WTC11 (cell line): ENCODE results near the gene LAMP1. TPM values are rescaled to one million over a fixed set of nuclear protein-coding genes. Genes with fewer than 3 reads are reported as not detected.

Experiments
- ATAC-seq: fragments of 200-7000 bp; cut with Tn5 transposase; 2 replicates; pipeline ENCODE4 v1.10.0; 2021; ENCODE audit warnings: mild to moderate bottlenecking, moderate library complexity
- CTCF ChIA-PET: fragments of 300-600 bp; sonication (Branson Sonifier 250); formaldehyde crosslinking; loops from one replicate; lab custom pipeline; 2021; ENCODE audit warnings: antibody characterized with exemption; lab: Charles Lee
- POLR2A ChIA-PET: fragments of 350-600 bp; sonication (Branson Sonifier 250); formaldehyde crosslinking; loops from one replicate; lab custom pipeline; 2021; ENCODE audit warnings: antibody characterized with exemption; lab: Charles Lee
- DNase-seq: peaks from one replicate; pipeline ENCODE4 v3.0.0; 2021; ENCODE audit warnings: low spot score
- H3K27ac Mint-ChIP-seq: 2 replicates; pipeline ENCODE4 v1.8.0; 2021; ENCODE audit warnings: mixed read lengths
- H3K27me3 Mint-ChIP-seq: 2 replicates; pipeline ENCODE4 v1.8.0; 2021; ENCODE audit warnings: low read depth, mild to moderate bottlenecking, moderate library complexity, mixed read lengths
- H3K36me3 Mint-ChIP-seq: 2 replicates; pipeline ENCODE4 v1.8.0; 2021; ENCODE audit warnings: mixed read lengths
- H3K4me1 Mint-ChIP-seq: 2 replicates; pipeline ENCODE4 v1.8.0; 2022; ENCODE audit warnings: mixed read lengths
- H3K4me3 Mint-ChIP-seq: 2 replicates; pipeline ENCODE4 v1.8.0; 2021; ENCODE audit warnings: mild to moderate bottlenecking, moderate library complexity, mixed read lengths
- H3K9me3 Mint-ChIP-seq: 2 replicates; pipeline ENCODE4 v1.8.0; 2021; ENCODE audit warnings: mixed read lengths
- FOXJ3 ChIP-seq: sonication (generic); formaldehyde crosslinking; IDR thresholded peaks from 2 replicates; pipeline ENCODE4 v1.9.0; 2021; ENCODE audit warnings: missing genetic modification reagents, mild to moderate bottlenecking, borderline replicate concordance
- HMGA2 ChIP-seq: fragments of 250-450 bp; sonication (Bioruptor Pico); IDR thresholded peaks from 2 replicates; pipeline ENCODE4 v1.4.0; 2021; ENCODE audit warnings: mild to moderate bottlenecking, moderate library complexity
- IRF2 ChIP-seq: sonication (generic); formaldehyde crosslinking; IDR thresholded peaks from 2 replicates; pipeline ENCODE4 v1.8.0; 2022; ENCODE audit warnings: low read depth, missing genetic modification reagents, borderline replicate concordance
- KAT7 ChIP-seq: sonication (generic); formaldehyde crosslinking; IDR thresholded peaks from 2 replicates; pipeline ENCODE4 v1.8.1; 2023; ENCODE audit warnings: missing genetic modification reagents, mild to moderate bottlenecking, borderline replicate concordance
- NR1H2 ChIP-seq: sonication (generic); formaldehyde crosslinking; IDR thresholded peaks from 2 replicates; pipeline ENCODE4 v1.9.0; 2021; ENCODE audit warnings: mild to moderate bottlenecking, moderate library complexity, missing genetic modification reagents
- NR2C2 ChIP-seq: sonication (generic); formaldehyde crosslinking; IDR thresholded peaks from 2 replicates; pipeline ENCODE4 v1.8.0; 2022; ENCODE audit warnings: mild to moderate bottlenecking, missing genetic modification reagents
- OVOL2 ChIP-seq: fragments of 250-450 bp; sonication (Bioruptor Pico); IDR thresholded peaks from 2 replicates; pipeline ENCODE4 v1.9.0; 2021; ENCODE audit warnings: mild to moderate bottlenecking, borderline replicate concordance
- RELA ChIP-seq: sonication (generic); formaldehyde crosslinking; IDR thresholded peaks from 2 replicates; pipeline ENCODE4 v1.8.1; 2022; ENCODE audit warnings: missing genetic modification reagents, mild to moderate bottlenecking, borderline replicate concordance
- RORB ChIP-seq: fragments of 250-450 bp; sonication (Bioruptor Pico); IDR thresholded peaks from 2 replicates; pipeline ENCODE4 v1.9.0; 2021; ENCODE audit warnings: mild to moderate bottlenecking
- SP1 ChIP-seq: sonication (generic); formaldehyde crosslinking; conservative IDR thresholded peaks from 2 replicates; pipeline ENCODE4 v1.8.1; 2022; ENCODE audit warnings: missing genetic modification reagents
- TCF7 ChIP-seq: sonication (generic); formaldehyde crosslinking; IDR thresholded peaks from 2 replicates; pipeline ENCODE4 v1.8.0; 2022; ENCODE audit warnings: mild to moderate bottlenecking, low read depth, missing genetic modification reagents, moderate library complexity
- ZNF121 ChIP-seq: sonication (generic); formaldehyde crosslinking; IDR thresholded peaks from 2 replicates; pipeline ENCODE4 v1.8.0; 2023; ENCODE audit warnings: missing genetic modification reagents
- ZNF138 ChIP-seq: sonication (generic); formaldehyde crosslinking; conservative IDR thresholded peaks from 2 replicates; pipeline ENCODE4 v1.8.1; 2022; ENCODE audit warnings: mild to moderate bottlenecking, moderate library complexity, missing genetic modification reagents
- ZNF232 ChIP-seq: sonication (generic); formaldehyde crosslinking; IDR thresholded peaks from 2 replicates; pipeline ENCODE4 v1.8.0; 2022; ENCODE audit warnings: mild to moderate bottlenecking, missing genetic modification reagents
- ZNF317 ChIP-seq: sonication (generic); formaldehyde crosslinking; IDR thresholded peaks from 2 replicates; pipeline ENCODE4 v1.8.1; 2023; ENCODE audit warnings: low read depth, mild to moderate bottlenecking, moderate library complexity, missing genetic modification reagents, borderline replicate concordance
- ZNF423 ChIP-seq: fragments of 250-450 bp; sonication (Bioruptor Pico); IDR thresholded peaks from 2 replicates; pipeline ENCODE4 v2.1.2; 2022; ENCODE audit warnings: mild to moderate bottlenecking, moderate library complexity
- ZNF671 ChIP-seq: fragments of 250-450 bp; sonication (Bioruptor Pico); IDR thresholded peaks from 2 replicates; pipeline ENCODE4 v1.8.0; 2021; ENCODE audit warnings: mild to moderate bottlenecking
- total RNA-seq: library from RNA; stranded (reverse); gene quantifications from 3 replicates; pipeline ENCODE4 v1.2.3, GENCODE V29; 2021
- TF ChIP-seq, protein P1 (sequence below): sonication (generic); formaldehyde crosslinking; IDR thresholded peaks from 2 replicates; pipeline ENCODE4 v1.8.1; 2022; ENCODE audit warnings: mild to moderate bottlenecking, moderate library complexity, missing genetic modification reagents
- TF ChIP-seq, protein P2 (sequence below): sonication (generic); formaldehyde crosslinking; IDR thresholded peaks from 2 replicates; pipeline ENCODE4 v1.8.1; 2023; ENCODE audit warnings: mild to moderate bottlenecking, missing genetic modification reagents
- TF ChIP-seq, protein P3 (sequence below): sonication (generic); formaldehyde crosslinking; IDR thresholded peaks from 2 replicates; pipeline ENCODE4 v1.8.1; 2023; ENCODE audit warnings: mild to moderate bottlenecking, missing genetic modification reagents, borderline replicate concordance
- TF ChIP-seq, protein P4 (sequence below): sonication (generic); formaldehyde crosslinking; IDR thresholded peaks from 2 replicates; pipeline ENCODE4 v1.8.0; 2023; ENCODE audit warnings: missing genetic modification reagents
- TF ChIP-seq, protein P5 (sequence below): sonication (generic); formaldehyde crosslinking; IDR thresholded peaks from 2 replicates; pipeline ENCODE4 v1.8.1; 2023; ENCODE audit warnings: mild to moderate bottlenecking, missing genetic modification reagents, moderate library complexity
- TF ChIP-seq, protein P6 (sequence below): fragments of 250-450 bp; sonication (Bioruptor Pico); IDR thresholded peaks from 2 replicates; pipeline ENCODE4 v1.8.0; 2021; ENCODE audit warnings: mild to moderate bottlenecking
- TF ChIP-seq, protein P7 (sequence below): fragments of 250-450 bp; sonication (Bioruptor Pico); IDR thresholded peaks from 2 replicates; pipeline ENCODE4 v1.9.0; 2021; ENCODE audit warnings: mild to moderate bottlenecking

Gene LAMP1
- total RNA-seq, 1 experiment from 2014 or later, result 150 TPM

DNA sequence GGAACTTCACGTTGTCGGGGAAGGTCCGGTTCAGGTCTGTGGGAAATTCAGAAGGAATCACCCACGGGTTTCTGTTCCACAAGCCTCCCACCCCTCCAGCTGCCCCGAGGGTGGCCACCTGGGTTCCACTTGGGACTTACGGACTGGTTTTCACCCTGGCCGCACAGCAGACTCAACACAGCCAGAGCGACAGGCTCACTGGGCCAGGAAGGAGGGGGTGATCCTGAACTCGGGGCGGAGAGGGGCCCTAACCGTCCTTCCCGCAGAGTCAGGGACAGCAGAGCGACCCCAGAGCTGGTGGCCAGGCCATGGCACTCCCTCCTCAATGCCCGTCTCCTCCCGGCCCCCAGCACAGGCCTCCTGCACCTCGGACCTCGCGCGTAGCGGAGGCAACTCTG is 53.9 kb downstream of the LAMP1 start:
- Mint-ChIP-seq H3K27ac (no peak overlapping the region), H3K36me3 (peaks cover 56% of the 10 kb centered on the region), H3K4me3 (no peak overlapping the region), H3K27me3 (no peaks in the 10 kb centered on the region)
- ATAC-seq, result no peak
- CTCF ChIA-PET, result no interaction called here
- TF ChIP-seq SP1 (CRISPR knock-in tag) (no peak), ZNF423 (no peak), TCF7 (CRISPR knock-in tag) (no peak), RORB (no peak), RELA (CRISPR knock-in tag) (no peak), IRF2 (CRISPR knock-in tag) (no peak), ZNF671 (no peak), ZNF138 (CRISPR knock-in tag) (no peak), ZNF317 (CRISPR knock-in tag) (no peak)
- TF ChIP-seq, protein P1, sequence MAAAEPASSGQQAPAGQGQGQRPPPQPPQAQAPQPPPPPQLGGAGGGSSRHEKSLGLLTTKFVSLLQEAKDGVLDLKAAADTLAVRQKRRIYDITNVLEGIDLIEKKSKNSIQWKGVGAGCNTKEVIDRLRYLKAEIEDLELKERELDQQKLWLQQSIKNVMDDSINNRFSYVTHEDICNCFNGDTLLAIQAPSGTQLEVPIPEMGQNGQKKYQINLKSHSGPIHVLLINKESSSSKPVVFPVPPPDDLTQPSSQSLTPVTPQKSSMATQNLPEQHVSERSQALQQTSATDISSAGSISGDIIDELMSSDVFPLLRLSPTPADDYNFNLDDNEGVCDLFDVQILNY (CRISPR knock-in tag), result no peak
- TF ChIP-seq, protein P2, sequence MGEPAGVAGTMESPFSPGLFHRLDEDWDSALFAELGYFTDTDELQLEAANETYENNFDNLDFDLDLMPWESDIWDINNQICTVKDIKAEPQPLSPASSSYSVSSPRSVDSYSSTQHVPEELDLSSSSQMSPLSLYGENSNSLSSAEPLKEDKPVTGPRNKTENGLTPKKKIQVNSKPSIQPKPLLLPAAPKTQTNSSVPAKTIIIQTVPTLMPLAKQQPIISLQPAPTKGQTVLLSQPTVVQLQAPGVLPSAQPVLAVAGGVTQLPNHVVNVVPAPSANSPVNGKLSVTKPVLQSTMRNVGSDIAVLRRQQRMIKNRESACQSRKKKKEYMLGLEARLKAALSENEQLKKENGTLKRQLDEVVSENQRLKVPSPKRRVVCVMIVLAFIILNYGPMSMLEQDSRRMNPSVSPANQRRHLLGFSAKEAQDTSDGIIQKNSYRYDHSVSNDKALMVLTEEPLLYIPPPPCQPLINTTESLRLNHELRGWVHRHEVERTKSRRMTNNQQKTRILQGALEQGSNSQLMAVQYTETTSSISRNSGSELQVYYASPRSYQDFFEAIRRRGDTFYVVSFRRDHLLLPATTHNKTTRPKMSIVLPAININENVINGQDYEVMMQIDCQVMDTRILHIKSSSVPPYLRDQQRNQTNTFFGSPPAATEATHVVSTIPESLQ (CRISPR knock-in tag), result no peak
- TF ChIP-seq, protein P3, sequence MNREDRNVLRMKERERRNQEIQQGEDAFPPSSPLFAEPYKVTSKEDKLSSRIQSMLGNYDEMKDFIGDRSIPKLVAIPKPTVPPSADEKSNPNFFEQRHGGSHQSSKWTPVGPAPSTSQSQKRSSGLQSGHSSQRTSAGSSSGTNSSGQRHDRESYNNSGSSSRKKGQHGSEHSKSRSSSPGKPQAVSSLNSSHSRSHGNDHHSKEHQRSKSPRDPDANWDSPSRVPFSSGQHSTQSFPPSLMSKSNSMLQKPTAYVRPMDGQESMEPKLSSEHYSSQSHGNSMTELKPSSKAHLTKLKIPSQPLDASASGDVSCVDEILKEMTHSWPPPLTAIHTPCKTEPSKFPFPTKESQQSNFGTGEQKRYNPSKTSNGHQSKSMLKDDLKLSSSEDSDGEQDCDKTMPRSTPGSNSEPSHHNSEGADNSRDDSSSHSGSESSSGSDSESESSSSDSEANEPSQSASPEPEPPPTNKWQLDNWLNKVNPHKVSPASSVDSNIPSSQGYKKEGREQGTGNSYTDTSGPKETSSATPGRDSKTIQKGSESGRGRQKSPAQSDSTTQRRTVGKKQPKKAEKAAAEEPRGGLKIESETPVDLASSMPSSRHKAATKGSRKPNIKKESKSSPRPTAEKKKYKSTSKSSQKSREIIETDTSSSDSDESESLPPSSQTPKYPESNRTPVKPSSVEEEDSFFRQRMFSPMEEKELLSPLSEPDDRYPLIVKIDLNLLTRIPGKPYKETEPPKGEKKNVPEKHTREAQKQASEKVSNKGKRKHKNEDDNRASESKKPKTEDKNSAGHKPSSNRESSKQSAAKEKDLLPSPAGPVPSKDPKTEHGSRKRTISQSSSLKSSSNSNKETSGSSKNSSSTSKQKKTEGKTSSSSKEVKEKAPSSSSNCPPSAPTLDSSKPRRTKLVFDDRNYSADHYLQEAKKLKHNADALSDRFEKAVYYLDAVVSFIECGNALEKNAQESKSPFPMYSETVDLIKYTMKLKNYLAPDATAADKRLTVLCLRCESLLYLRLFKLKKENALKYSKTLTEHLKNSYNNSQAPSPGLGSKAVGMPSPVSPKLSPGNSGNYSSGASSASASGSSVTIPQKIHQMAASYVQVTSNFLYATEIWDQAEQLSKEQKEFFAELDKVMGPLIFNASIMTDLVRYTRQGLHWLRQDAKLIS (CRISPR knock-in tag), result no peak
- TF ChIP-seq, protein P4, sequence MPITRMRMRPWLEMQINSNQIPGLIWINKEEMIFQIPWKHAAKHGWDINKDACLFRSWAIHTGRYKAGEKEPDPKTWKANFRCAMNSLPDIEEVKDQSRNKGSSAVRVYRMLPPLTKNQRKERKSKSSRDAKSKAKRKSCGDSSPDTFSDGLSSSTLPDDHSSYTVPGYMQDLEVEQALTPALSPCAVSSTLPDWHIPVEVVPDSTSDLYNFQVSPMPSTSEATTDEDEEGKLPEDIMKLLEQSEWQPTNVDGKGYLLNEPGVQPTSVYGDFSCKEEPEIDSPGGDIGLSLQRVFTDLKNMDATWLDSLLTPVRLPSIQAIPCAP, result no peak
- TF ChIP-seq, protein P5, sequence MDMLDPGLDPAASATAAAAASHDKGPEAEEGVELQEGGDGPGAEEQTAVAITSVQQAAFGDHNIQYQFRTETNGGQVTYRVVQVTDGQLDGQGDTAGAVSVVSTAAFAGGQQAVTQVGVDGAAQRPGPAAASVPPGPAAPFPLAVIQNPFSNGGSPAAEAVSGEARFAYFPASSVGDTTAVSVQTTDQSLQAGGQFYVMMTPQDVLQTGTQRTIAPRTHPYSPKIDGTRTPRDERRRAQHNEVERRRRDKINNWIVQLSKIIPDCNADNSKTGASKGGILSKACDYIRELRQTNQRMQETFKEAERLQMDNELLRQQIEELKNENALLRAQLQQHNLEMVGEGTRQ (CRISPR knock-in tag), result no peak
- TF ChIP-seq, all 79 proteins: peak for 0
- POLR2A ChIA-PET, result no interaction called here
- Mint-ChIP-seq H3K9me3 (peaks cover 5% of the 10 kb centered on the region; the same call in 1 of the 2 replicates), H3K4me1 (no peaks in the 10 kb centered on the region)
- no peak for DNase-seq

DNA sequence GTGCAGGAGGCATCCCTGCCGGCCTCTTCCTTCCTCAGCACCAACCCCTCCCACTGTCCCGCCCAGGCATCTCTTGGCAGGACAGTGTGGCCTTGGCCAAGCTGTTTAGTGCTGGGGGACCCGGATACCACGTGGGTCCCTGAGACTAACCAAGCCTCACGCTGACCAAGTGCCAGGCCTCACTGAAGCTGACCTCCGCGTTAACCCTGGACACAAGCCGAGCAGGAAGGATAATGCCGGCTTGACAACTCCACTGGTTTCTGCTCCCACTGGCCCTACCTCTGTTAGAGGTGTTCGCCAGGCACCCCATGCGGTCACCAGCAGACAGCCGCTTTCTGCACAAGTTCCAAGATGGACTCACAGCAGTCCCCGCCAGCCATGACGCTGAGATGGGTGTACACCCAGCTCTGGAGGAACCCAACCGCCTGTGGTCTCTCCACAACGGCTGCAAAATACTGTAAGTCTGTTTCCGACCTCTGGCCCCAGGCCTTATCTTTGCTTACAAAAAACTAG is 54.5 kb downstream of the LAMP1 start:
- ChIA-PET POLR2A (no interaction called here), CTCF (interaction anchor here (1.5 kb wide), 1 partner anchor 100 kb away, joined by 4 read pairs; no protein-coding TSS in a partner anchor)
- DNase-seq (no peak), ATAC-seq (no peak)
- peaks cover 56% of the 10 kb centered on the region for H3K36me3 Mint-ChIP-seq
- no peak overlapping the region for H3K27ac Mint-ChIP-seq
- H3K4me3 Mint-ChIP-seq, result no peak overlapping the region
- no peaks in the 10 kb centered on the region for H3K27me3 Mint-ChIP-seq
- H3K9me3 Mint-ChIP-seq, result peaks cover 5% of the 10 kb centered on the region; the same call in 1 of the 2 replicates
- H3K4me1 Mint-ChIP-seq, result no peaks in the 10 kb centered on the region
- TF ChIP-seq KAT7 (CRISPR knock-in tag) (no peak), NR1H2 (CRISPR knock-in tag) (no peak), ZNF232 (CRISPR knock-in tag) (no peak), ZNF121 (CRISPR knock-in tag) (no peak), ZNF423 (no peak), NR2C2 (CRISPR knock-in tag) (no peak), HMGA2 (CRISPR knock-in tag) (no peak), OVOL2 (CRISPR knock-in tag) (no peak), ZNF671 (no peak), FOXJ3 (no peak)
- TF ChIP-seq, protein P6, sequence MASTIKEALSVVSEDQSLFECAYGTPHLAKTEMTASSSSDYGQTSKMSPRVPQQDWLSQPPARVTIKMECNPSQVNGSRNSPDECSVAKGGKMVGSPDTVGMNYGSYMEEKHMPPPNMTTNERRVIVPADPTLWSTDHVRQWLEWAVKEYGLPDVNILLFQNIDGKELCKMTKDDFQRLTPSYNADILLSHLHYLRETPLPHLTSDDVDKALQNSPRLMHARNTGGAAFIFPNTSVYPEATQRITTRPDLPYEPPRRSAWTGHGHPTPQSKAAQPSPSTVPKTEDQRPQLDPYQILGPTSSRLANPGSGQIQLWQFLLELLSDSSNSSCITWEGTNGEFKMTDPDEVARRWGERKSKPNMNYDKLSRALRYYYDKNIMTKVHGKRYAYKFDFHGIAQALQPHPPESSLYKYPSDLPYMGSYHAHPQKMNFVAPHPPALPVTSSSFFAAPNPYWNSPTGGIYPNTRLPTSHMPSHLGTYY (CRISPR knock-in tag), result no peak
- TF ChIP-seq, protein P7, sequence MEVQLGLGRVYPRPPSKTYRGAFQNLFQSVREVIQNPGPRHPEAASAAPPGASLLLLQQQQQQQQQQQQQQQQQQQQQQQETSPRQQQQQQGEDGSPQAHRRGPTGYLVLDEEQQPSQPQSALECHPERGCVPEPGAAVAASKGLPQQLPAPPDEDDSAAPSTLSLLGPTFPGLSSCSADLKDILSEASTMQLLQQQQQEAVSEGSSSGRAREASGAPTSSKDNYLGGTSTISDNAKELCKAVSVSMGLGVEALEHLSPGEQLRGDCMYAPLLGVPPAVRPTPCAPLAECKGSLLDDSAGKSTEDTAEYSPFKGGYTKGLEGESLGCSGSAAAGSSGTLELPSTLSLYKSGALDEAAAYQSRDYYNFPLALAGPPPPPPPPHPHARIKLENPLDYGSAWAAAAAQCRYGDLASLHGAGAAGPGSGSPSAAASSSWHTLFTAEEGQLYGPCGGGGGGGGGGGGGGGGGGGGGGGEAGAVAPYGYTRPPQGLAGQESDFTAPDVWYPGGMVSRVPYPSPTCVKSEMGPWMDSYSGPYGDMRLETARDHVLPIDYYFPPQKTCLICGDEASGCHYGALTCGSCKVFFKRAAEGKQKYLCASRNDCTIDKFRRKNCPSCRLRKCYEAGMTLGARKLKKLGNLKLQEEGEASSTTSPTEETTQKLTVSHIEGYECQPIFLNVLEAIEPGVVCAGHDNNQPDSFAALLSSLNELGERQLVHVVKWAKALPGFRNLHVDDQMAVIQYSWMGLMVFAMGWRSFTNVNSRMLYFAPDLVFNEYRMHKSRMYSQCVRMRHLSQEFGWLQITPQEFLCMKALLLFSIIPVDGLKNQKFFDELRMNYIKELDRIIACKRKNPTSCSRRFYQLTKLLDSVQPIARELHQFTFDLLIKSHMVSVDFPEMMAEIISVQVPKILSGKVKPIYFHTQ (CRISPR knock-in tag), result no peak
